ENCODE measurements around the gene USP16.

- TF ChIP-seq, protein P1, sequence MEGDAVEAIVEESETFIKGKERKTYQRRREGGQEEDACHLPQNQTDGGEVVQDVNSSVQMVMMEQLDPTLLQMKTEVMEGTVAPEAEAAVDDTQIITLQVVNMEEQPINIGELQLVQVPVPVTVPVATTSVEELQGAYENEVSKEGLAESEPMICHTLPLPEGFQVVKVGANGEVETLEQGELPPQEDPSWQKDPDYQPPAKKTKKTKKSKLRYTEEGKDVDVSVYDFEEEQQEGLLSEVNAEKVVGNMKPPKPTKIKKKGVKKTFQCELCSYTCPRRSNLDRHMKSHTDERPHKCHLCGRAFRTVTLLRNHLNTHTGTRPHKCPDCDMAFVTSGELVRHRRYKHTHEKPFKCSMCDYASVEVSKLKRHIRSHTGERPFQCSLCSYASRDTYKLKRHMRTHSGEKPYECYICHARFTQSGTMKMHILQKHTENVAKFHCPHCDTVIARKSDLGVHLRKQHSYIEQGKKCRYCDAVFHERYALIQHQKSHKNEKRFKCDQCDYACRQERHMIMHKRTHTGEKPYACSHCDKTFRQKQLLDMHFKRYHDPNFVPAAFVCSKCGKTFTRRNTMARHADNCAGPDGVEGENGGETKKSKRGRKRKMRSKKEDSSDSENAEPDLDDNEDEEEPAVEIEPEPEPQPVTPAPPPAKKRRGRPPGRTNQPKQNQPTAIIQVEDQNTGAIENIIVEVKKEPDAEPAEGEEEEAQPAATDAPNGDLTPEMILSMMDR (IDR thresholded peaks at IDR 0.05), result no peak
- no peak for TF ChIP-seq POLR2AphosphoS5 (IDR thresholded peaks at IDR 0.05)
- no peak for TF ChIP-seq EP300 (IDR thresholded peaks at IDR 0.05)
- TF ChIP-seq POLR2A (IDR thresholded peaks at IDR 0.05), result no peak
These were observed 28.6 kb downstream of the USP16 start for GRCh38 chr21:29053011-29053553.
